GM21723 (cell line): Measurements from ENCODE around the gene SP8.
A peak's percentile ranks its signal among the peaks of the same experiment; 100 is the strongest.

Experiments used
- ATAC-seq: cut with Tn5 transposase; IDR thresholded peaks from one replicate; pipeline ENCODE4 v1.9.1; 2021; ENCODE audit warnings: mild to moderate bottlenecking, moderate library complexity; ENCODE audit not compliant: unreplicated experiment

Gene SP8

DNA sequence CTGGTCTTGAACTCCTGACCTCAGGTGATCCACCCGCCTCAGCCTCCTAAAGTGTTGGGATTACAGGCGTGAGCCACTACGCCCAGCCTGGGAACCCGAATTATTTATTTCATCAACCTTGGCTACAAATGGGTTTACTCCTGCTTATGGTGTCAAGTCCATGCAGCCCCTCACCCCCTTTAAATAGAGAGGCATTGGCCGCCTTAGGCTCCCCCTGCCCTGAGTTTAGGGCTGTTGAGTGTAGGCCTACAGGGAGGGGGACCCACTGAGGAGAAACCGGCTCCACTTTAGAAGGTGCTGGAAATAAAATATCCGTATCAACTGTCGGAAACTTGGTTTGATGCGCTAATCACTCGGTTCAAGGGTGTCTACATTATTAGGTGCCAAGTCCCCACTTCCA lies 8.7 kb upstream of the SP8 start:
- ATAC-seq, result no peak

DNA sequence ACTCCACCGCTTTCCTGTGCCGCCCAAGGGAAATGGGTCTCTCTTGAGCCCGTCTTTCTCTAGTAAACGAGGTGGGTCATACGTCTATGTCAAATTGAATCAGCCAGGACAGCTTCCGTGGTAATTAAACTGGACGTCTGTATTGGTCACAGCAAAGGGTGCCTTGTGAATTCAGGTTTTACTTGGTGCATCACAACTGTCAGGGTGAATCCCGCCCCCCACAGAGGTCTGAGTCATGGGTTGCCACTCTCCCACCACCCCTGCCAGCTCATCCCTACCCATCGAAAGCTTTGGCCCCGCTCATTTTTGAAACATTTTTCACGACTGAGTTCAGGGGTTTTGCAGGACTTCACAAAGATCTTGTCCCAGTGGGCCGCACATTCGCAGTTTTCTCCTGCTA lies 8.0 kb upstream of the SP8 start:
- ATAC-seq, result no peak

- no peak for ATAC-seq
Measured at GRCh38 chr7:20793694-20794394, 7.2 kb upstream of the SP8 start.

DNA sequence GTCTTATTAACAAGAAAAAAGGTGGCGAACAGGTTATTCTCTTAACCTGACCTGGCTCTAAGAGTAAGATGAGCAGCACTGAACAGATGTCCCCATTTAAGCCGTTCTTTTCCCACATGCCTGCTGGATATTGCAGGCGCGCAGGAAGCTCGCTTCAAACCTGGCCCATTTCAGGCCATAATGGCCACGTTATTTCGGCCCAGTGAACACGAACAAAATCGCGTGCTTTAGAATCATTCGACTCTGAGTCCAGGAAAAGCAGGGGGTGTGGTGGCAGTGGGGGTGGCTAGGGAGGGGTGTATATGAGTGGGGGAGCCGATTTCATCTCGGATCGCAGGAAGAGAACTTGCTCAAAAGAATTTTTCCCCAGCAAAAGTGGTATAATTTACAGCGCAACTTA lies 6.6 kb upstream of the SP8 start:
- ATAC-seq, result no peak

GRCh38 chr7:20791538-20792434 lies 5.1 kb upstream of the SP8 start:
- no peak for ATAC-seq

GRCh38 chr7:20790375-20790774 lies 3.7 kb upstream of the SP8 start:
- ATAC-seq, result no peak

GRCh38 chr7:20788420-20788990 lies 1.8 kb upstream of the SP8 start:
- no peak for ATAC-seq

DNA sequence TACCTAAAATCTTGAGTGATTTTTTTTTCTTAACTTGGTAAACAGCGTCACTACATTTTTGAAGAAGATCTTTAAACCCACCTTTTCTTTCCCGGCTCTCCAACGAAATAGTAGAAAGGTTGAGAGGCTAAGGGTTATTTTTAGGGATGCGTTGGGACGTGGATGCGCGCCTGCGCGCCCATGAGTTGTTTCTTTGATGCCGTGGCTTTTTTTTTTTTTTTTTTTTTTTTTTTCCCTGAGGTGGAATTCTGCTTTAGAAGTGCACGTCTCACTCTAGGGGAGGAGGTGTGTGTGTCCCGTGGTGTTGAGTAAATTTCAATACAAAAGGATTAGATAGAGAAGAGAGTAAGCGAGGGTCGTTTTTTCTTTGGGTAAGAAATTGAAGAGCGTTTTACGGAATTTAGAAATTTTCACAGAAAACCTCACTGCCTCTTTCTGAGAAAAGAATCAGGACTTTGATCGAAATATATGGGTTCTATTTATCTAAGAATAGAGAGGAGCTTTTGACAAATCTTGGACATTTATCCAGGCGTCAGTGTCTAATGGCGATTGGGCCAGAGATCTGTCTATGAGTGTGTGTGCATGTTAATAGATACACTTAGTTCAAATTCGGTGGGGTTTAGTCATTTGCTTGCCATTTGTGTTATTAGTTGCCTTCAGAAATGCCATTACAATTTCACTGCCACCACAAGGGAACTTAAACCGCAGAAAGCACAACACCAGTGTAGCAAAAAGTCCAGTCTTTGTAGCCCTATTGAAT lies 1.2 kb upstream of the SP8 start:
- no peak for ATAC-seq

DNA sequence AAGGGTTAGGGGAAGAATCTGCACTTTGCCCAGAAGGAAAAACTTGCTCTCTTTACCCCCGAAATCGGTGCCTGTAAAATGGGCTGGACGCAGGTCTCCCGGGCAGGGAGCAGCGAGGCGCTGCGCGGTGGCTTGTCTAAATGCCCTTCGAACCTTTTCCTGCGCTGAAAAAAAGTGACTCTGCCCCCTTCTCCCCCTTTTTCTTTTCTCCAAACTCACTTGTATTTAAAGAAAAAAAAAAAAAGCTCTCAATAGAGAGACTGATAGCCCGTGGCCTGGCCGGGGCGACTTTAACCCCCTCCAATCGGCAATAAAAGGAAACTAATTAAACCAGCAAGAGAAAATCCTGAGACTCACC lies 286 bp downstream of the SP8 start:
- no peak for ATAC-seq

DNA sequence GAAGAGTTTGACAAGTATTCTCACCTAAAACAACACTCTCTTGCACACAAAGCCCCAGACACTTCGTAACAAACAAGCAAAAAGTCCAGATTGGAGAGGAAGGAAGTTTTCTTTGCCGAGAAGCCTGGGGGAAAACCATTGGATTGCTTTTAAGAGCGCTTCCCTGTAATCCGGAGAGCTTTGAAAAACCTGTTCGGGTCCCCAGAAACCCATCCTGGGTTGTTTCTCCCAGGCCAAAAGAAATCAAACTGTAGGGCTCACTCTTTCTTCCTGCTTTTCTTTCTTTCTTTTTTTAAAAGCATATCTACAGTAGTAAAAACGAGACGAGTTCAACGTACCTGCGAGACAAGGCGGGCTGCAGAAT lies 655 bp downstream of the SP8 start:
- no peak for ATAC-seq

GRCh38 chr7:20785157-20786048 lies 1.3 kb downstream of the SP8 start:
- no peak for ATAC-seq

- ATAC-seq, result no peak
Measured at GRCh38 chr7:20784388-20785156, 2.1 kb downstream of the SP8 start.

DNA sequence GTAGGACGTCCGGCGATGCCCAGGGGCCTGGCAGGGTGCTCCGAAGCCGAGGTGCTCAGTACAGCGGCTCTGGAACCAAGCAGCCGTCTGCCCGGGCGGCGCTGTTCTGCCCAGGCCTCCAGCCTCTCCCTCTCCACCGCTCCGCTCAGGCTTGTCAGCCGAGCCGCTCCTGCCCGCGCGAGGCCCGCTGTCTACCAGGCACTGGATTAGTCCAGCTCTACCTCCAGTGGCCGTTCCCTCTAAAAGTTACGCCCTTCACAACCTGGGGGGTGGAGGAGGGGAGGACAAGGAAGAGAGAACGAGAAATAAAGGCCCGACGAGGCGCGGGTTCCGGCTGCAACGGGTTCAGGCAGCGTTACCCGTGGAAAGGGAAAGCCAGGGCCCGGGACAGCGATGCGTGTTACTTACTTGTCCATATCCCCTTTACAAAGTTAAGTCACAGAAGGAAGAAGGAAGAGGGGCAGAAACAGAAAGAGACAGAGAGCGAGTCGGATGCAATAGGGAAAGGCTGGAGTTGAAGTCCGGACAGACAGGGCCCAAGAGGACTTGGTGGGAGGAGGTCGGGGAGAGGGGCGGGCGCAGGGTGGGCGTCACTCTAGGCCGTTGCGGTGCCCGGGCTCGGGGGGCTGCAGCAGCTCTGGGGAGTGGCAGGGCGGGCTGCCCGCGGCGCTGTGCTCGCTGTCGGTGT lies 2.8 kb downstream of the SP8 start:
- ATAC-seq, result no peak

DNA sequence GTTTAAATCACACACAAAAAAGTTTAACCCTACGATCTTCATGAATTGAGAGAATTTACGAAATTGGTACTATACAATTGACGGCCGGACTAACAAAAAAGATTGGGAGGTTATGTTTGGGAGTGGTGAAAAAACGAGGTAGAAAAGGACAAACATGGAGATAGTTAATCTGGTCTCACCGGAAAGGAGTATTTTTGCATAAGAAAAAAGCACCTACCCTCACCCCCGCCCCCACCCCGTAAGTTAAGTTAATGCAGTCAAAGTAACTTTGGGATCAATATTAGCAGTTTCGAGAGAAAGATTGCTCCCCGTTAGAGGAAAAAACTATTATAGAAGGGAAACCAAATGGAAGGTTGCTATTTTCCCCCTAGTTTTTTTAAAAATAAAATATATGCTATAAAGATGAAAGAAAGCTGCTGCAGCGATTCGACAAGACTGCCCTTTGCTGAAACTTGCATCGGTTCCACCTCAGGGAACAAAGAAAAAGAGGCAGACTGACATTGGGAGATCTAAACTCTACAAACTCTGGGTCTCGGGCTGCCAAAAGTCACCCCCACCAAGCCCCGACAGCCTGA lies 3.5 kb downstream of the SP8 start:
- no peak for ATAC-seq

- no peak for ATAC-seq
Measured at GRCh38 chr7:20779041-20779440, 7.6 kb downstream of the SP8 start.

- peak; percentile 78 for ATAC-seq
Measured at GRCh38 chr7:20778063-20778721, 8.5 kb downstream of the SP8 start.

DNA sequence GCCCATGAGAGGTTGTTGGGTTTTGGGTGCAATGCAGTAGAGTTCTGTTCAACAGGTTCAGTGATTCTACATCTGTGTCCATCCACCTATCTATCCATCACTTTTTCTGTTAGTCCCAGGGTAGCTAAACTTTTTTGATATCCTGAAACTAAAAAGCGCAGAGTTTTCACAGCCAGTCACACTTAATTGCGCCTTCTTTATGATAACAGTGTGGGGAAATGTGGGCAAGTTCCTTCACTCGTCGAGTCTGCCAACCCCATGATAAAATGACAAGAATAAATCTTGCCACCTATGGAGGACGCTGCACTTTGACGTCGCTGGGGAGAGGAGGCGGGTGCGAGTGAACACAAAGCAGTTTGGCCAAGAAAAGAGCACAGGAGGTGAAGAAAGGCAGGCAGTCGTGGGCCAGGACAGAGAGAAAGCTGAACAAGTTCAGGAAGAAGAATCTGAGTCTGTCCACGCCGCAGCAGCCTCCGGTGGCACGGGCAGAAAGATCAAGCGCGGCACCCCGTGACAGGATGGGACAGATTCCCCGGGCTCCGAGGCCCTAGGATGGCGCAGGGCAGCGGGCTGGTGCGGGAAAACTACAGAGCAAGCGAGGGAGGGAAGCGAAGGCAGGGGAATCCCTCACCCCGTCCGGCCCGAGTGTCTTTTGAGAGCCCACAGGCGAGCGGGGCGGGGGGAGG lies 9.2 kb downstream of the SP8 start:
- peak; percentile 30 for ATAC-seq

GRCh38 chr7:20776942-20777341 lies 9.7 kb downstream of the SP8 start:
- no peak for ATAC-seq
